ENCODE measurements around the gene RAB11FIP3.

Gene RAB11FIP3

DNA sequence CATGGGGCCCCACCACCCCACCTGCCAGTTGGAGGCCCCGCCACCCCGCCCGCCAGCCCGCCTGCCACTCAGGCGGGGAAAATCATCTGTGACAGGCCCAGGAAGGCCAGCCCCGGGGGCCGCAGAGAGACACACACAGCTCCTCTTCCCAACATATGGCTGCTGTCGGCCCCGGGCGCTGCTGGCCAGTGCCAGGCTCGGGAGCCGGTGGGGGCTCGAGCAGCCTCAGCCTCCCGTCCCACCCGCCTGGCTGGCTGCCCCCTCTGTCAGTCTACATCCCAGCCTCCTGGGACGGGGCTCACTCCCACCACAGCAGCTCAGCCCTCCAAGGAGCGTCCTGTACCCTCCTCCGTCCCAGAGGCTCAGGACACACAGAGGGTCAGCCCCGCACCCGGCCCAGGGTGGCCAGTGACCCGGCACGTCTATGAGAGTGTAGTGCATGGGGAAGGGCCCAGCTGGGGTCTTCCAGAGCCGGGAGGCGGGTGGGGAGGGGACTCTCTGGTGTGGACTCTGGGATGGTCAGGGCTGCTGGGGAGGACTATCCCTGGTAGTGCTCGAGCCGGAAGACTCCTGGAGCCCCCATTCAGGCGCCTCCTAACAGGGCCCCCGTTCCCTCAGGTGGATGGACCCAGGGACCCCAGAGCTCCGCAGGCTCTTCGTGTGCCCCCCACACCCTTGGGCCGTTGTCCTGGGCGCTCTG is 131.2 kb downstream of the RAB11FIP3 start:
- no peak for DNase-seq

GRCh38 chr16:557463-558297 is 132.2 kb downstream of the RAB11FIP3 start:
- no peak for DNase-seq

DNA sequence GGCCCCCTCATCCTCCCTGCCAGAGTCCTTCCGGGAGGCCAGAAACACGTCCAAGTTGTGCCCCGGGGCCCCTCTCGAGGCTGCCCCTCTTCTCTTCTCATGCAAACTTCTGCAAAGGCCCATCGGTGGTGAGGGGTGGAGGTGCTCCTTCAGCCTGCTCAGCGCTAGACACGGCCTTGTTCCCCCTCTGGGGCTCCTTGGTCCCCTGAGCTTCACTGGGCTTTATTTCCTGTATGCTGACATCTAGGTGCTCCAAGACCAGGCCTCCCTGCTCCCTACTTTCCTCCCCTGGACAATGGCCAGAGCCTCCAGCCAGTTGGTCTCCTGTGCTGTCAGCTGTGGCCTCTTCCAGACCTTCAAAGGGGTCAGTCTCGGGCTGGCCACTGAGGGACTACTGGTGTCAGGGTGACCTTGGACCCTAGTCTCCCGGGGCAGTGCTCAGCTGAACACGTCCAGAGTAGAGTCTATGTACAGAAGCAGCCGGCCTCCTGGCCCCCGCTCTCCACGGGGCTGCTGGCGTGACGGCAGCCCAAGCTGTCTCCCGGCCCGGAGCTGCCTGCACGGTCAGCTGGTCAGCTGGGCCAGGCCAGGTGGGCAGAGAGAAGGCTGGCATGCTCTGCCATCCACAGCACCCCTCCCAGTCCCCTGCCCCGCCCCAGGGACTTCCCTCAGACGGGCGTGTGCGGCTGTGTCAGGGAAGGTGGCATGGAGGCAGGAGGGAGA is 133.0 kb downstream of the RAB11FIP3 start:
- DNase-seq: no peak

DNA sequence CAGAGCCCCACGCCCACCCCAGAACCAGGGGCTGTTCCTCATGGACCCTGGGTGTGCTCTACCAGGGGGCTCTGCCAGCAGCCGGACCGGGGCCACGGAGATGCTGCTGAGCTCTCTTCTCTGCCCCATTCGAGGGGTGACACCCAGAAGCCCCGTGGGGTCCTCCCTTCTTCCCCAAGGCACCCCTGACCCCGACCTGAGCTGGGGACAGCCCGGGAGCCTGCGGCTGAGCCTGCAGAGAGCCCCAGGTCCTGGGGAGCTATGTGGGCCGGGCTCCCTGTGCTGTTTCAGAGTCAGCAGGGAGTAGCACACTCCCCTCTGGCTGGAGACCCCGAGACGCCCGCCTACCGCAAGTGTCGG is 133.6 kb downstream of the RAB11FIP3 start:
- no peak for DNase-seq

DNA sequence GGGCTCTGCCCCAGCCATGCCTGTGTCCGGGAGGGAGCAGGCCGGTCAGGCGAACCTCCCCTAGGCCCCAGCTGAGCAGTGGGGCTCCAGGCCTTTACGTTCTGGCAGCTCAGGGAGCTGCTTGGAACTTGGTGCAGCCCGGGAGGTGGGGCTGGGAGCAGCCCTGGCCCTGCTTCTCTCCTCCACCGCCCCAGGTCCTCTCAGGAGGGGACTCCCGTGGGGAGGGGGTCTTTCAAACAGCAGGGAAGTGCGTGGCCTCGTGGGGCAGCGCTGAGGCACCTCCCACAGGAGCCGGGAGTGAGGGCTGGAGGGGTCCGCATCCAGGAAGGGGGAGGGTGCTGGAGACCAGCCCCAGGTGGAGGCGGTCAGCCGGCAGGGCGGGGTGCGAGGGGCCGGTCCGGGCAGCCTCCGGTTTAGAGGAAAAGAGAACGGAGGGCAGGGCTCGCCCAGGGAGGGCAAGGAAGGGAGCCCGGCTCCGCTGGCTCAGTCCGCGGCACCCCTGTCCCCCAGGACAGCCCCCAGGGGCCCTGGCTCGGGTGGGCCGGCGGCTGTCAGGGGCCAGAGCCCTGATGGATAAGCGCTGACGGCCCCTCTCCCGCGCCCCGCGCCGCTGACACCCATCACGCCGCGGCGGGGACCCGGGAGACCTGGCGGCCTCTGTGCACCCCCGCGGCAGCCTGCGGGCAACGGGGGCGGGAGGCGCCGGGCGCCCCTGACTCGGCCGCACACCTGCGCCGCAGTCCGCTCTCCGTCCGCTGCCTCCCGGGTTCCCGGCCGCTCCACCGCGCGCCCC is 134.2 kb downstream of the RAB11FIP3 start:
- no peak for DNase-seq

- no peak for DNase-seq
These were observed 134.8 kb downstream of the RAB11FIP3 start, which contains the start of gene PRR35 for GRCh38 chr16:560204-560700. TSS of gene PRR35 (plus strand) at chr16:560394. CDS start at chr16:563295, 2,901 bp downstream.

- DNase-seq: no peak
These were observed 135.4 kb downstream of the RAB11FIP3 start for GRCh38 chr16:560701-561412.

DNA sequence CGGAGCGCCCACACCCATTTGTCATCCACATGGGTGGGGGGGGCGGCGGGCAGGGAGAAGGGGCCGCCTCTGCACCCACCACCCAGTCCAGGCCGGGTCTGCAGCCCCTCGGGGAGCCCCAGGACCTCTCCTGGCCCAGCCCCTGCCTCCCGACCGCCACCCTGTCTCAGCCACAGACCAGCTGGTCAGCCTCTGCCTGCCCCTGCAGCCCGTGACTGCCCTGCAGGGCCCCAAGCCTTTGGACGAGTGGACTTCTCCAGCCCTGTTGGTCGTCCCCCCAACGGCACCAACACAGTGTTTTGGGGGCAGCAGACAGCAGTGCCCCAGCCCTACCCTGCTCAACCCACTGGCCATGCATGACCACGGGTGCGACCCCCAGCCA is 136.0 kb downstream of the RAB11FIP3 start:
- no peak for DNase-seq

- DNase-seq: no peak
These were observed 136.8 kb downstream of the RAB11FIP3 start for GRCh38 chr16:561957-562938.

DNA sequence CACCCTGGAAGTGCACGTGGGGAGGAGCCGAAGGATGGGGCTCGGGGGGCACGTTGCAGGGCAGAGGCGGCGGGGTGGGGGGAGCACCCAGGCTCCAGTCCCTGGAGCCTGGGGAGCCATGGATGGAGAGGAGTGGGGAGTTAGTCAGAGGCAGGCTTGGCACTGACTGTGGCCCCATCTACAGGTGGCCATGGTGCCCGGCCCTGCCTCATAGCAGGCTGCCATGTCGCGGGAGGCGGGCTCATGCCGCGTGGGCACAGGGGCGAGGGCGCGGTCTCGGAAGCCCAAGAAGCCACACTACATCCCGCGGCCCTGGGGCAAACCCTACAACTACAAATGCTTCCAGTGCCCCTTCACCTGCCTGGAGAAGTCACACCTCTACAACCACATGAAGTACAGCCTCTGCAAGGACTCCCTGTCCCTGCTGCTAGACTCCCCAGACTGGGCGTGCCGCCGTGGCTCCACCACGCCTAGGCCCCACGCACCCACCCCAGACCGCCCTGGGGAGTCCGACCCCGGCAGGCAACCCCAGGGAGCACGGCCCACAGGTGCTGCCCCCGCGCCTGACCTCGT is 137.7 kb downstream of the RAB11FIP3 start:
- DNase-seq: no peak

DNA sequence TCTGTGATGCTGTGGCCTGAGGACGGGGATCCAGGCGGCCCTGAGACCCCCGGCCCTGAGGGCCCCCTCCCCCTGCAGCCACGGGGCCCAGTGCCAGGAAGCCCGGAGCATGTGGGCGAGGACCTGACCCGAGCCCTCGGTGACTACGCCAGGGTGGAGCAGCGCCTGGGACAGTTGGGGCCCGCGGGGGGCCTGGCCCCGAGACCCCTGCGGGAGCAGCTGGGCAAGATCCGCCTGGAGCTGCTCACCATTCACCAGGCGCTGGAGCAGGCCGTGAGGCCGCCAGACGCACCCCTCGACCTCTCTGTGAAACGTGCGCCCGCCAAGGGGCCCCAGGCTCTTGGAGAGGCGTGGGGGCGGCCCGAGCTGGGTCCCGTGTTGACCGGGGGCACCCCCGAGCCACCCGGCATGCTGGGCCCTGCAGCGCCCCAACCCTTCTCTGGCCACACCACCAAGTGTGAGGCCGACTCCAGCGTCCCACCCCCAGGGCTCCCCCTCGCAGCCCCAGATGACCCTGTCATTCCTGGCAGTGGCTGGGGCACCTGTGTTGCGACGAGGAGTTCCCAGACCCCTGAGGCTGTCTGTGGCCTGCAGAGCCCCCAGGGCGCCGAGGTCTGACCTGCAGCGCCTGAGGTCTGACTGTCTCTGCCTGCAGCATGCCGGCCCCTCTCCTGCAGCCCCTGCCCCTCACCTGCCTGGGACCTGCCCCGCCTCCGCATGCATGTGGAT is 139.4 kb downstream of the RAB11FIP3 start:
- DNase-seq: no peak

GRCh38 chr16:565419-566330 is 140.2 kb downstream of the RAB11FIP3 start:
- DNase-seq: no peak

DNA sequence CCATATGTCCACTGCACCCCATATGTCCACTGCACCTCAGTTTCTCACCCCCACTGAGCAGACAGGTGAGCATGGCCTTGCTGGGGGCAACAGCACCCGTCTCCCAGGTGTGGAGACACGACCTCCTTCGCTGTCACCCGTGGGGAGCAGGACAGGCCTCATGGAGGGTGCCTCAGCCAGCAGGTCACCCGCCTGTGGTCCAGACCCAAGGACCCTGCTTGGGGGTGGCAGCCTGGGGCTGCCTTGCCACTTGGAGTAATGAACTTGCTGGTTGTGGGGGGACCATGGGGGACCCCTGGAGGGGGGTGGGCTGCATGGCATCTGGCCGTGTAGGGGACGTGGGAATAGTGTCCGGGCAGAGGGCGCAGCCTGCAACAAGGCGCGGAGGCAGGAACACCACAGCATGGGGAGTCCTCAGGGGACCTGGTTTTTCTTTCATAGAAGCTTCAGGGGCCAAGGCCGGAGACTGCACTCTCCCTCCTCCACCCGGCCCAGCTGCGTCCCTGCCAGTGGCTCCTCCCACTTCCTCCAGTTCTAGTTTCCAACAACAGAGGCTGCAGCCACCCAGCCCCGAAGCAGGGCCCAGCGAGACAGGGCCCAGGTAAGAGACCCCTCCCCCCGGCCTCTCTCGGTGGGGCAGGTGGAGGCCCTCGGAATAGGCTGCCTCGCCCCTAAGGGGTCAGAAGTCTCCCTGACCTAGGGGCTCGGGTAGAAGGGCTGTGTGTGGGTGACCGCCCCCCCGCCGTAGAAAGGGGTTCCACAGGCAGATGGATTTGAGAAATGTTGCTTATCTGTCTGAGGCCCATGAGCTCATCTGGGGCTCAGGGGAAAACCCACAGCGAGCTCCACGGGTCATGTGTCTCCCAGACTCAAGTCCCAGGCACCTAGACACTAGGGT is 141.3 kb downstream of the RAB11FIP3 start, which contains the start of gene NHLRC4:
Gene NHLRC4 (plus strand): TSS at position 531 of the 898 bp plus-strand sequence. CDS start 1,043 bp downstream, outside the sequence.
- peak in 1 of 2 donors; percentile 71 for DNase-seq

DNA sequence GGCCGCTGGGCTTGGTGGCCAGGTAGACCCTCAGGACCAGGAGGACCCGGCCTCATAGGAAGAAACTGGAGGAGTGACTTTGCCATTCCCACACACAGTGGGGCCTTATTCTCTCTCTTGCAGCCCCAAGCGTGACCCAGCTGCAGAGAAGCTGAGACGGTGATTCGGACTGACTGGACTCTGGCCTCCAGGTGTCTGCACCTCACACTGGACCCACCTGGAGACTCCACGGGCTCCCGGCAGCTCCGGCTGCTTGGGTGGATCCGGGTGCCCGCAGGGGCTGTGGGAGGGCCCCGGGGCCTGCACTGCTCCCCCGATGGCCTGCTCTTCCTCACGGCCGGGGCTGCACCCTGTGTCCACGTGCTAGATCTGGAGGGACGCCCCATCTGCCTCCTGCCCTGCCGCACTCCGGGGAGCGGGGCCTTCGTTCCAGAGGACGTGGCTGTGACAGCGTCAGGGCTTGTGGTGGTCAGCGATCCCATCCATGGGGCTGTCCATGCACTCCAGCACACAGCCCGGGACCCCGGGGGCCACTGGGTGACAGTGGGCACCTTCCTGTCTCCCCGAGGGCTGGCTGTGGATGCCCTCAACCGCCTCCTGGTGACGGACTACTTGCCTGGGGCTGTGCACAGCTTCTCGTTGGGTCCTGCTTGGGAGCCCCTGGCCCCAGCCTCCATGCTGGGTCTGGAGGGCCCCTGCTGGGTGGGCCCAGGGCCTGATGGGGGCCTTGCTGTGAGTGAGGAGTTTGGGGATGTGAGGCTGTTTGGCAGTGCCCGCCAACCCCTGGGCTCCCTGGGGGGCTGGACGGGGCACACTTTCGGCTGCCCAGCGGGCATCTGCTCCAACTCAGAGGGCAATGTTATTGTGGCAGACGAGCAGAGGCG is 142.2 kb downstream of the RAB11FIP3 start:
- DNase-seq: no peak

DNA sequence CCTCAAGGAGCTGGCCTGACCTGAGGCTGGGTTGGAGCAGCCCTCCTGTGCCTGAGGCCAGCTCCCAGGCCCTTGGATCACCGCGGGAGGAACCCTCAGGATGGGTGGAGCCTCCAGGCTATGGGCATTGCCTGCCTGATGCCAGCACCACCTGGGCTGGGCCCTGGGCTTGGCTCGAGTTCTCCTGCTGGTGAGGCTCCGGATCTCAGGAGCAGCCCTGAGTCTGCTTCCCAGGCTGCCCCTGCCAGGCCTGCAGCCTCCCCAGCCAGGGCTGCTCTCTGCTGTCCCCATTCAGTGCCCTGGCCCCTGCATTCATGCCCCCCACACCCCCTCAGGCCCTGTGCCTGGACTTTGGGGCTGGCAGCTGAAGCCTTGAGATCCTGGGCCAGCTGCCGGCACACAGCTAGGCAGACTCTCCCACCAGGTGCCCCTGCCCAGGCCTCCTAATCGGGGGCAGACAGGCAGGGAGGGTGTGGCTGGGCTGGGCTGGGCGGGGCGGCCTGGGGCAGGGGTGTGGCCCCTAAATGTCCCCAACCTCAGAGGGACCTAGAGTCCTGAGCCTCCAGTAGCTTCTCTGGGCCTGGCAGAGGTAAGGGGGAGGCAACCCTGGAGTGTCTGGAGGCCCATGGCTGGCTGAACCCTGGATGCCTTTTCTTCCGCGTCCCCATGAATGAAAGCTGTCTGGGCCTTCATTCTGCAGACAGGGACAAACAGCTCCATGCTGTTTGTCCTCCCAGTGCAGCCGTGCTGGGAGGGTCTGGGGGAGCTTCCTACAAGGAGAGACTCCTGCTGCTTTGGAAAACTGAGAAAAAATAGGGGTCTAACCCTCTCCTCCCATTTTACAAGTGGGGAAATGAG is 143.2 kb downstream of the RAB11FIP3 start:
- no peak for DNase-seq
